Pancreas (tissue), 10 donors: ENCODE results near the gene BCAR3. TPM values are rescaled to one million over a fixed set of nuclear protein-coding genes. Genes with fewer than 3 reads are reported as not detected.

Experiments
- ATAC-seq, 4 donors: fragments of 200-7000 bp; cut with Tn5 transposase; one replicate each; pipeline versions ENCODE4 v1.8.0 to v1.9.1; 2020; ENCODE audit warnings: mild to moderate bottlenecking in 4 of 4, moderate library complexity in 4 of 4
- DNase-seq, 6 donors: peaks; one replicate each; pipeline ENCODE4 v3.0.0-alpha.2; 2020
- FAIRE-seq: peaks from 2 replicates; lab custom pipeline; 2012; peaks lifted over from hg19 to GRCh38; lab: Jason Lieb, UNC
- H3K27ac ChIP-seq, 4 donors: fragments of 200-600 bp; sonication (generic); 1 replicate in 3 of 4; 2 replicates in 1 of 4; pipeline versions ENCODE4 v1.5.0 to v1.8.0; 2020
- H3K27me3 ChIP-seq, 4 donors: fragments of 200-600 bp; one replicate each; pipeline ENCODE4 v1.8.0; 2021
- H3K36me3 ChIP-seq, 3 donors: fragments of 200-600 bp; sonication (generic) in 1 of 3; one replicate each; pipeline versions ENCODE4 v1.5.0 to v1.8.0; 2020 to 2021
- H3K4me1 ChIP-seq, 3 donors: fragments of 200-600 bp; one replicate each; pipeline ENCODE4 v1.8.0; 2021
- H3K4me3 ChIP-seq, 4 donors: fragments of 200-600 bp; sonication (generic) in 2 of 4; one replicate each; pipeline versions ENCODE4 v1.5.0 to v1.8.0; 2020 to 2021
- H3K9me3 ChIP-seq, 4 donors: fragments of 200-600 bp; one replicate each; pipeline ENCODE4 v1.8.0; 2021
- WGBS, 2 donors: extraction: QIAGEN DNeasy Blood & Tissue Kit; methylation state at CpG; one replicate each; pipeline ENCODE4 v1.1.7; 2013; 5-methylcytosine and 5-hydroxymethylcytosine counted together
- intact Hi-C, 3 donors: fragments of 100-400 bp; cut with DNase I; formaldehyde crosslinking; loops; one replicate each; pipeline versions ENCODE4 v1.11.1 to v1.14.2; 2022
- polyA plus RNA-seq, 2 donors: library from polyadenylated mRNA; stranded (reverse); fragments of 200-250 nt; gene quantifications; one replicate each; pipeline ENCODE4 v1.2.3, GENCODE V29; 2013
- total RNA-seq, 6 donors: library from RNA; stranded (reverse); fragmentation: NEBNext Ultra II Directional in 4 of 6; extraction: Animal tissue kit (Norgen Biotek cat#: 25700) in 4 of 6; gene quantifications; one replicate each; pipeline versions ENCODE4 v1.2.1 to v1.2.4, GENCODE V29; 2021 to 2023
- TF ChIP-seq, protein P1 (sequence below), 4 donors: fragments of 200-600 bp; sonication (generic) in 3 of 4; IDR thresholded peaks; one replicate each; pipeline versions ENCODE4 v1.5.0 to v1.8.0; 2021; ENCODE audit warnings: antibody characterized with exemption in 4 of 4
- donor health status: healthy with polysubstance abuse.
- donor health status: DM: no; HTN: no; CAD: no; lungs with moderate emphysema.
- donor health status: DM: no; HTN: no; CAD: no.
- donor health status: control.
- donor health status: control.
- donor health status: Bipolar disorder and iron deficiency.
- donor health status: DM: yes; HTN: yes; CAD: no.
- donor health status: DM: no; HTN: no; CAD: no.
- donor health status: DM: no; HTN: no; CAD: no.
- donor health status: DM: yes; HTN: yes; CAD: no.

The BCAR3 gene
- total and polyA plus RNA-seq, 8 donors: 2.4 to 8.2 (median 4.9) TPM

DNA sequence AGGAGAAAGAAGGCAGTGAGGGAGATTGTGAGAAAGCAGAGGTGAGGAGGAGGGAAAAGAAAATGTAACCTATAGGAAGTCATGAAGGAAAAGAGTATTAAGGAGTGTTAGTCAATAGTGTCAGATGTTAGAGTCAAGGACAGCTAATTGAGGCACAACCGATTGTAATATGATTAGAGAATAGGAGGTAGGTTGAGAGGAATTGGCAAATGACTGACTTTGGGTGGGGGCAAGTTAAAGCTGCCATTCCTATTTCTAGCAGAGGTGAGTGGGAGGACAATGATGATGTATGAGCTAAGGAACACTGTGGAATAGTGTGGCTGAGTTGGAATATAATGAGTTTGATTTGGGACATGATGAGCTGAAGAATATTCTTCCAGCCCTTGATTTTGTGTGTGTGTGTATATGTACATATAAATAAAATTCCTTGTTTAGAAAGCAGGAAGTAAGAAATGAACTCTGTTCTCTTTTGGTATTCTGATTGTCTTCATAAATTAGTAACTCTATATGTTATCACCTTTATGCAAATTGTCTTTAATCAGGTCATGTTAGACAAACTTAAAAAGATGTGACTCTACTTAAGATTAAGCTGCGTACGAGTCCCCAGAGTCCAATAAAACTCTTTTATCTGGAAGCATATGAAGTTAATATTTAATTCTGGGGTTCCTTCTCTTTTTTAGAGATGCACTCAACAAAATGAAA, 135.3 kb downstream of the BCAR3 start:
- ATAC-seq: no peak
- H3K4me3 ChIP-seq: no peak overlapping the region
- peaks cover 0 to 30% (median 0%) of the 10 kb centered on the region in 3 donors for H3K36me3 ChIP-seq
- intact Hi-C loops: no loop called here
- 43 to 68% methylated on average over 3 of the region's 3 CpGs for WGBS, 2 donors
- DNase-seq: no peak
- no peak overlapping the region for H3K27ac ChIP-seq
- H3K9me3 ChIP-seq: no peaks in the 10 kb centered on the region
- TF ChIP-seq, protein P1, sequence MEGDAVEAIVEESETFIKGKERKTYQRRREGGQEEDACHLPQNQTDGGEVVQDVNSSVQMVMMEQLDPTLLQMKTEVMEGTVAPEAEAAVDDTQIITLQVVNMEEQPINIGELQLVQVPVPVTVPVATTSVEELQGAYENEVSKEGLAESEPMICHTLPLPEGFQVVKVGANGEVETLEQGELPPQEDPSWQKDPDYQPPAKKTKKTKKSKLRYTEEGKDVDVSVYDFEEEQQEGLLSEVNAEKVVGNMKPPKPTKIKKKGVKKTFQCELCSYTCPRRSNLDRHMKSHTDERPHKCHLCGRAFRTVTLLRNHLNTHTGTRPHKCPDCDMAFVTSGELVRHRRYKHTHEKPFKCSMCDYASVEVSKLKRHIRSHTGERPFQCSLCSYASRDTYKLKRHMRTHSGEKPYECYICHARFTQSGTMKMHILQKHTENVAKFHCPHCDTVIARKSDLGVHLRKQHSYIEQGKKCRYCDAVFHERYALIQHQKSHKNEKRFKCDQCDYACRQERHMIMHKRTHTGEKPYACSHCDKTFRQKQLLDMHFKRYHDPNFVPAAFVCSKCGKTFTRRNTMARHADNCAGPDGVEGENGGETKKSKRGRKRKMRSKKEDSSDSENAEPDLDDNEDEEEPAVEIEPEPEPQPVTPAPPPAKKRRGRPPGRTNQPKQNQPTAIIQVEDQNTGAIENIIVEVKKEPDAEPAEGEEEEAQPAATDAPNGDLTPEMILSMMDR (IDR thresholded peaks at IDR 0.05): no peak
- no peak for FAIRE-seq
- no peaks in the 10 kb centered on the region for H3K4me1 ChIP-seq
- H3K27me3 ChIP-seq: no peaks in the 10 kb centered on the region

GRCh38 chr1:93542398-93542797, 139.2 kb downstream of the BCAR3 start:
- 96% methylated on average over 1 of the region's 1 CpG for WGBS, 2 donors
- Histone ChIP-seq H3K4me3 (no peak overlapping the region), H3K27ac (no peak overlapping the region), H3K4me1 (no peaks in the 10 kb centered on the region), H3K27me3 (no peaks in the 10 kb centered on the region), H3K36me3 (no peaks in the 10 kb centered on the region), H3K9me3 (no peaks in the 10 kb centered on the region)
- FAIRE-seq: no peak
- intact Hi-C loops: no loop called here
- DNase-seq: no peak
- TF ChIP-seq, protein P1 (IDR thresholded peaks at IDR 0.05): no peak
- ATAC-seq: no peak

GRCh38 chr1:93541045-93541444, 140.6 kb downstream of the BCAR3 start:
- H3K9me3 ChIP-seq: no peaks in the 10 kb centered on the region
- H3K4me1 ChIP-seq: no peaks in the 10 kb centered on the region
- no peak for ATAC-seq
- intact Hi-C loops: no loop called here
- no peak overlapping the region for H3K4me3 ChIP-seq
- 79 to 81% methylated on average over 4 of the region's 4 CpGs for WGBS, 2 donors
- H3K27ac ChIP-seq: no peak overlapping the region
- TF ChIP-seq, protein P1 (IDR thresholded peaks at IDR 0.05): no peak
- DNase-seq: no peak
- FAIRE-seq: no peak
- no peaks in the 10 kb centered on the region for H3K27me3 ChIP-seq
- no peaks in the 10 kb centered on the region for H3K36me3 ChIP-seq

DNA sequence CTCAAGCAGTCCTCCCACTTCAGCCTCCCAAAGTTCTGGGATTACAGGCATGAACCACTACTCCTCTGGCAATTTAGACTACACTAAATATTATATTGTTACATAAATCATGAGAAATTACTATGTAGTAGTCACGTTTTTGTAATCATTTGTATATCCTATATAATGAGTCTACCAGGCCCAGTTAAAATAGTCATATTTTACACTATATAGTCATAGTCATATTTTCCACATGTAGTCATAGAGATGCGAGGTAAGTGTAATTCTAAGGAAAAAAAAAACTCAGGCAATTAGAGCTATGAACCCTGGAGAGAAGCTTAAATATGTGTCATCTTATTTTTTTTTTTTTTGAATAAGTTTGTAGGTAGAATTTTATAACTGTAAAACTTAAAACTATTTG, 143.7 kb downstream of the BCAR3 start:
- WGBS, 2 donors: 68 to 80% methylated on average over 2 of the region's 2 CpGs

DNA sequence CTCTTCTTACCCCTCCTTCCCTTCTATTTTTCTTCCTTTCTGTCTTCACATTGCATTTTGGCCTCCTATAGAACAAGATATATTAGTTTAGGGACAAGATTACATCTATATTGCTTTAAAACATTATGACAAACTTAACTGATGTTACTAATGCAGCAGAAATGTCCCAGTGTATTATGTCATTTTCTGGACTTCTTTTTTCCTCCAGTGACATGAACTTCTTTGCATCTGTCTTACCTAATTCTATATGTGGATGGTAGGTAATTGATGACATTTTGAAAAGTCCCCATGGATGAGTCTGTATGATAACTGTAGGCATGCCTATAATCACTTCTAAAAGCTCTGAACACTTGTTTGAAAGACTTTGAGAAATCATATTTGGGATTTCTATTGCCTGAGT, 144.2 kb downstream of the BCAR3 start:
- no peaks in the 10 kb centered on the region for H3K36me3 ChIP-seq
- TF ChIP-seq, protein P1 (IDR thresholded peaks at IDR 0.05): no peak
- intact Hi-C loops: no loop called here
- H3K4me3 ChIP-seq: no peak overlapping the region
- FAIRE-seq (no peak), DNase-seq (no peak), ATAC-seq (no peak)
- no peaks in the 10 kb centered on the region for H3K4me1 ChIP-seq
- no peaks in the 10 kb centered on the region for H3K9me3 ChIP-seq
- H3K27ac ChIP-seq: no peak overlapping the region
- H3K27me3 ChIP-seq: no peaks in the 10 kb centered on the region

More for the DNA sequence above, 143.7 kb downstream of the BCAR3 start:
- H3K27ac ChIP-seq: no peak overlapping the region
- intact Hi-C loops: no loop called here
- H3K36me3 ChIP-seq: no peaks in the 10 kb centered on the region
- H3K9me3 ChIP-seq: no peaks in the 10 kb centered on the region
- no peak for ATAC-seq
- no peak for DNase-seq
- no peaks in the 10 kb centered on the region for H3K4me1 ChIP-seq
- no peak for FAIRE-seq
- TF ChIP-seq, protein P1 (IDR thresholded peaks at IDR 0.05): no peak
- no peaks in the 10 kb centered on the region for H3K27me3 ChIP-seq
- no peak overlapping the region for H3K4me3 ChIP-seq
